NK-92 (cell line): ENCODE results near the gene TOM1L2.
"Not testable (repeated sequence)": the region's sequence is repeated elsewhere in the genome, so short reads cannot be mapped to it uniquely, and the experiment has no call there.

Experiments used
- DNase-seq: peaks from one replicate; lab custom pipeline; 2025; ENCODE audit not compliant: unreplicated experiment; lab: John Stamatoyannopoulos, UW

The TOM1L2 gene

GRCh38 chr17:17971431-17972125 is 622 bp downstream of the TOM1L2 start:
- no peak for DNase-seq

DNA sequence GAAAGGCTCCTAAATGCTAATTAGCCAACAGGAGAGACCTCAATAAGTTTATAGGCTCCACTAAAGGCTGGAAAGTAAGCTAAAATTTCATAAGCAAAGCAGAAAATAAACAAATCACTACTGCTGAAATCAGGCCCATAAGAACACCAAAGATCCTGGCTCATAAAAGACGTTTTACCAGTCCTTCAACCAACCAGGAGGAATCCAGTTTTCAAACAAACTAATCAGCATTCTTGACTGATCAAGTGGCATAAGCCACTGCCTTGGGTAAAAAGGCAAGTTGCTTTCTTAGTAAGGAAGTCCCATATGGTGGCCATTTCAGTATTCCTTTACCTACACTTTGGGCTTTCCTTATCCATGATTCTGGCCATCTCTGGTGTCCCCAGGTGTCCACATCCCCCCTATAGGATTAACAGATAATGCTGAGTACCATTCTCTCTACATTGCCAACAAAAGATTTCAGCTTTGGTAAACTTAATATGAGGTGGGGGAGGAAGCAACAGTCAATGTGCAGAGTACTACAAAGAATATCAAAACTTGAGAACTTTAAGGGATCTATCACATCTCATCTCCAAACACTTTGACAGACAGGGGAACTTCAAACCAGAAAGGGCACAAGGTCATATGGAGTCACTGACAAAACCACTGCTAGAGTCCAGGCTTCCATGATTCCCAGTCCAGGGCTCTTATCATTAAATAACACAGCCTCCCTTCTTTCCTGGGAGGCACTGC is 1.3 kb downstream of the TOM1L2 start:
- DNase-seq: no peak

GRCh38 chr17:17966399-17966798 is 5.8 kb downstream of the TOM1L2 start:
- DNase-seq: no peak

DNA sequence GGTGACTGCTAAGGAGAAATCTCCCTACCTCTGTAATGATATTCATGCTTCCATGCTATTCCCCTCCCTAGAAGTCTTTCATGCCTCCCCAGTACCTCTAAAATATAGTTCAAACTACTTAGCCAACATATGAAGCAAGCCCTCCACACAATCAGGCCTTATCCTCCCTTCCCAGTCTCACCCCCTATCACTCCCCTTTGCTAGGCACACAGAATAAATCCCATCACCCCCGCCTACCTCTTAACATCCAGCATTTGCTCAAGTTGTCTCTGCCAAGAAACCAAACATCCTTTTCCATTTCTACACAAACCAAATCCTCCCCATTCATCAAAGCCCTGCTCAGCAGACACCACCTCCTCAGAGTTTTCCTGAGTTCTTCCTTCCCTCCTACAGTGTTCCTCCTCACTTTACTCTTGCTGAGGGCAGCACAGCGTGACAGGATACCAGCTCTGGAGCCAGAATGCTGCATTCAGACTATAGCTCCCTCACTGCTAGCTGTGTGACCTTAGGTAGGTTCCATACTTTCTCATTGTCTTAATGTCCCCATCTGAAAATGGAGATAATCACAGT is 7.0 kb downstream of the TOM1L2 start:
- no peak for DNase-seq

GRCh38 chr17:17964710-17965109 is 7.5 kb downstream of the TOM1L2 start:
- no peak for DNase-seq

- DNase-seq: no peak
These were observed 8.3 kb downstream of the TOM1L2 start for GRCh38 chr17:17963694-17964436.

DNA sequence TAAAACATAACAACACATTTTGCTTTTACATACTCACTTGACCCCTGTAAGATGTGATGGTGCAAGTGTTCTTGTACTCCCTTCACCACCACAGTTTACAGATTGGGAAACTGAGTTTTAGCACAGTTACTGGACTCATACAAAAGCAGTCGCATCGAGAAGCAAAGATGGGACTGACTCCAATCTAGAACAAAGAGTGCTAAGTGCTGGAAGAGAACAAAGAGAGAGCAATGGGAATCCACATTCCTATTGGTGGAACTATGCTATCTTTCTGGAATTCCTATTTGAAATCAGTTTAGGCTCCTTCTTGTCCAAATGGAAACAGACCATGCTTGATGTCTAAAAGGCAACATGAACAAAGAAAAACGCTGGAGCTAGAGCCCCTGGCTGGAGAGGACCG is 9.1 kb downstream of the TOM1L2 start:
- no peak for DNase-seq

DNA sequence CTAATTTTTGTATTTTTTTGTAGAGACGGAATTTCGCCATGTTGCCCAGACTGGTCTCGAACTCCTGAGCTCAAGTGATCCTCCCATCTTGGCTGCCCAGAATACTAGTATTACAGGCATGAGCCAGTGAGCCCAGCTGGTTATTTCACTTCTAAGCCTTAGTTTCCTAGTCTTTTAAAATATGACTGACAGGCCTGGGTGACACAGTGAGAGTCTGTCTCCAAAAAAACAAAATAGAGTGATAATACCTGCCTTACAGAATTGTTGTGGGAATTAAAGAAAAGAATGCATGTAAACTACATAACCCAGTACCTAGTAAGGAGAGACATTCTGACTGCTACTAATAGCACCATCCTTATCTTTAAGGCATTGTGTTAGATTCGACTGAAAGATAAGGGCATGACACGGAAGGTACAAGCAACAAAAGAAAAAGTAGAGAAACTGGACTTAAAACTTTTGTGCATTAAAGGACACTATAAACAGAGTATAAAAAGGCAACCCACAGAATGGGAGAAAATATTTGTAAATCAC is 11.6 kb downstream of the TOM1L2 start:
- DNase-seq: no peak

DNA sequence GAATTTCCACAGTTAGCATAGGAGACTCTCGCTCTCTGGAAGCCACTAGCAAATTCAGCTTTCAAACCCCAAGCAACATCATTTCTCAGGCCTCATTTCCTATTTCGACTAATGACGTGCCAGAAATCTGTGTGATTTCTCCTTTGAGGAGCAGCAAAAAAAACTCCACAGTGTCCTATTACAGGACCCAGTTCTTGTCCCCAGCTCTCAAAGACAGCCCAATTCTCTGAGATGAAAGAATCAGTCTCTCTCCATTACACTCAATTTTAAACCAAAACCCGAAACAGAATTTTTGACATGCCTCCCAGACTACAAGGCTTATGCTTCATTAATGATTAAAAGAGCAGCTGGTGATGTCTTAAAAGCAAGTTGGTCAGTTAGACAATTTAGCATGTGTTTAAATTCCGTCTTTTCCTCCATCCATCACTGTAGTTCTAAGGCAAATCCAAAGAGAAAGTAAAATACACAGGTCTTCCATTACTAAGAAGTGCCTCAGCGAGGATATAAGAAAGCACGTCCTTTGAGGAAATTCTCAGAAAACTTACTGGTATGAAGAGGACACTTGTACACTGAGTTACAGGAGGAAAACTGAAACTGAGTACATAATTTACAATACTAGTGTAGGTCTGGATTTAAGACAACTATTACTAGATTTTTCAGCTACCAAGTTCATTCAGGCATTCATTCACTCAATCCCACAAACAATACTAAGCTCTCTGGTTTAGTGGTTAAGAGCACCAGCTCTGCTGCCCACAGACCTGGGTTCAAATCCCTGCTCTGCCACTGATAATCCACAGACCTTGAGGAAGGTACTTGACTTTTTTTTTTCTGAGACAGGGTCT is 12.5 kb downstream of the TOM1L2 start:
- DNase-seq: no peak

DNA sequence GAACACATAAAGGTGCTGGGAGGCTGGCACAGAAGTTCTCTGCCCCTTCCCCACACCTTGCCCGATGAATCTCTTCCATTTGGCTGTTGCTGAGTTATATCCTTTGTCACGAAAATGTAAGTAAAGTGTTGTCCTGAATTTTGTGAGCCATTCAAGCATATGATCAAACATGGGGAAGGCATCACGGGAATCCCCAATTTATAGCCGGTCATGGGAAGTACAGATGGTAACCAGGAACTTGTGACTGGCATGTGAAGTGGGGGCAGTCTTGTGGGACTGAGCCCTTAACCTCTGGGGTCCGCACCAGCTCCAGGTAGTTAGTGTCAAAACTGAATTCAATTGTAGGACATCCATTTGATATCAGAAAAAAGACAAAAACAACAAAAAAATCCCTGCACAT is 13.2 kb downstream of the TOM1L2 start:
- no peak for DNase-seq

GRCh38 chr17:17957584-17957916 is 14.7 kb downstream of the TOM1L2 start:
- no peak for DNase-seq

DNA sequence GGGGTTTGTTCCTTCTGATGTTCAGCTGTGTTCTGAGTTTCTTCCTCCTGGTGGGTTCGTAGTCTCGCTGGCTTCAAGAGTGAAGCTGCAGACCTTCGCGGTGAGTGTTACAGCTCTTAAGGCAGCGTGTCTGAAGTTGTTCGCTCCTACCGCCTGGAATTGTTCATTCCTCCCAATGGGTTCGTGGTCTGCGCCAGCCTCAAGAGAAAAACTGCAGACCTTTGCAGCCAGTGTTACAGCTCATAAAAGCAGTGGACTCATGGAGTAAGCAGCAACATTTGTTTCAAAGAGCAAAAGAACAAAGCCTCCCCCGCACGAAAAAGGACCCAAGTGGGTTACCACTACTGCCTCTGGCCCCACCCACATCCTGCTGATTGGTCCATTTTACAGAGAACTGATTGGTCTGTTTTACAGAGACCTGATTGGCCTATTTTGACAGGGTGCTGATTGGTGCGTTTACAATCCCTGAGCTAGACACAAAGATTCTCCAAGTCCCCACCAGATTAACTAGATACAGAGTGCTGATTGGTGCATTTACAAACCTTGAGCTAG is 16.3 kb downstream of the TOM1L2 start:
- DNase-seq: not testable (repeated sequence)

- no peak for DNase-seq
These were observed 18.1 kb downstream of the TOM1L2 start for GRCh38 chr17:17954079-17954478.

- DNase-seq: no peak
These were observed 19.5 kb downstream of the TOM1L2 start for GRCh38 chr17:17952691-17953090.

DNA sequence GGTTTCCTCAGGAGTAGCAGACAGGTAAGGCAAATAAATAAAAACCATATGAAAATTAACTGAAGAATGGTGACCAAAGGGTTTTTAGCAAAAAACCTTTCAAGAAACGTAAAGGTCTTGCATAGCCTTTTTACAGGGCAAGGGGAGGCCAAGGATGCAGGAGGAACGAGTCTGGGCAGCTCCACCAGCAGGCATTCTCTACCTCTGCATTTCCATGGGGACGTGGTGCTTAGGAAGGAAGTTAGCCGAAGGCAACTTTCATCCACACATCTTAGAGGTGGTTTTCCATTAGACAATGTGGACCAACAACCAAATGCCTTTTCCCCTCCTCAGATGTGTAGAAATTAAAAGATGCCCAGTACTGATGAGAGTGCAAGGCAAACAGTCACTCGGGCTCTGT is 20.7 kb downstream of the TOM1L2 start:
- DNase-seq: no peak

DNA sequence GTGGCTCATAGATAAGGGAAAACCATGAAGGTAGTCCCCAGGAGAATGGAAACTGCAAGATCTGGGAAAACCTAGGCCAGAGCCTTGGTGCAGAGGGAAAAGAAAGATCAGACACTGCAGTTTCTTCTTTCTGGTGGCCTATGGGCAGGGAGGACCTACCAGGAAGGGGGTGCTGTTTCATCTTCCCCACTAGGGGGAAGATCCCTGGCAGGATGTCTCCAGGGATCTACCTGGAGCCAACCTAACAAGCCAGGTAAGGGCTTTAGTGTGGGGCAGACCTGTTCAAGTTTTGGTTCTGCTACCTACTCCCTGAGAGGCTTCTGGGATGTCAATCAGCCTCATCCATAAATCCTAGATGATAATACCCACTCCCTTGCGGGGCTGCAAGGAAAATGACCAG is 21.4 kb downstream of the TOM1L2 start:
- DNase-seq: no peak

DNA sequence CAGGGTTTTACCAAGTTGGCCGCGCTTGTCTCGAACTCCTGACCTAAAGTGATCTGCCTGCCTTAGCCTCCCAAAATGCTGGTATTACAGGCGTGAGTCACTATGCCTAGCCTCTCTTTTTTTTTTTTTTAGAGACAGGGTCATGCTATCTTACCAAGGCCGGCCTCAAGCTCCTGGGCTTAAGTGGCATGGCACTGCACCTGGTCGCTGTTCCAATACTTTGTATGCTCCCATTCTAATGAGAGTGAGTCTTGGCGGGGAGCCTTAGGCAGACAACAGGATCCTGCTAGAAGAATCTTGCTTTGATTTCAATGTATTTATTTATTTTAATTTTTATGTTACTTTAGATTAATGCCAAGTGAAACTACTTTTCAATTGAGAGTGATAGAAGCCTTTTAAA is 21.9 kb downstream of the TOM1L2 start:
- no peak for DNase-seq

DNA sequence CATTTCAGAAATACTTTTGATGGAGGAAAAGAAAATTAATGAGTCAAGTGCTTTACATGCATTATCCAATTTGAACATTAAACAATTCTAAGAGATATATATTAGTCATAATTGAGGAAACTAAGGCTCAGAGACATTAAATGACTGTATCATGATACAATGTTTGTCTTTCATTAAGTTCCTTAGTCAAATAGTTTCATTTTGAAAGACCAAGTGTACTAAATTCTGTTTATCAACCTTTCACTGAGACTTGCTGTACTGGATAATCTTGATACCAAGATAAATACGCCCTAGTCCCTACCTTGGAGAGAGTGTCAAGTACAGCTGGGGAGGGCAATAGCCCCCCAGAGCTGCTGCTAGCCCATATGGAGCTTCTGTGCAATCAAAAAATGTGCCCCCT is 24.2 kb downstream of the TOM1L2 start:
- DNase-seq: no peak

GRCh38 chr17:17947309-17947708 is 24.9 kb downstream of the TOM1L2 start:
- no peak for DNase-seq

- no peak for DNase-seq
These were observed 26.1 kb downstream of the TOM1L2 start for GRCh38 chr17:17946093-17946492.
